H9 (cell line): Measurements from ENCODE around the gene DOCK11. TPM values are rescaled to one million over a fixed set of nuclear protein-coding genes. Genes with fewer than 3 reads are reported as not detected.

Experiments used
- DNase-seq: peaks from one replicate; pipeline ENCODE4 v3.0.0-alpha.2; 2017
- H2AFZ ChIP-seq: one replicate; pipeline ENCODE4 v1.6.1; 2013; ENCODE audit warnings: mild to moderate bottlenecking, low read length, control low read depth, moderate library complexity
- H2AK5ac ChIP-seq: 2 replicates; pipeline ENCODE4 v1.6.1; 2013; ENCODE audit warnings: low read length, control low read depth, mixed read lengths; ENCODE audit not compliant: insufficient read length
- H2BK120ac ChIP-seq: one replicate; pipeline ENCODE4 v1.6.1; 2013; ENCODE audit warnings: low read depth, mild to moderate bottlenecking, low read length, control low read depth, inconsistent platforms; ENCODE audit not compliant: poor library complexity, severe bottlenecking
- H2BK12ac ChIP-seq: 2 replicates; pipeline ENCODE4 v1.6.1; 2013; ENCODE audit warnings: low read length, control low read depth, mixed read lengths, low read depth; ENCODE audit not compliant: insufficient read length
- H2BK15ac ChIP-seq: 2 replicates; pipeline ENCODE4 v1.6.1; 2013; ENCODE audit warnings: low read depth, low read length, control low read depth
- H2BK20ac ChIP-seq: one replicate; pipeline ENCODE4 v1.6.1; 2013; ENCODE audit warnings: low read depth, mild to moderate bottlenecking, low read length, control low read depth, inconsistent platforms; ENCODE audit not compliant: poor library complexity, severe bottlenecking
- H2BK5ac ChIP-seq: 2 replicates; pipeline ENCODE4 v1.6.1; 2013; ENCODE audit warnings: low read length, control low read depth, mixed read lengths; ENCODE audit not compliant: insufficient read length
- H3K14ac ChIP-seq: 2 replicates; pipeline ENCODE4 v1.6.1; 2013; ENCODE audit warnings: low read length, control low read depth; ENCODE audit not compliant: insufficient read depth
- H3K18ac ChIP-seq: 2 replicates; pipeline ENCODE4 v1.6.1; 2013; ENCODE audit warnings: low read depth, mild to moderate bottlenecking, mixed read lengths, low read length, control low read depth; ENCODE audit not compliant: insufficient read length
- H3K23ac ChIP-seq: 2 replicates; pipeline ENCODE4 v1.6.1; 2013; ENCODE audit warnings: low read length, control low read depth, mixed read lengths, low read depth; ENCODE audit not compliant: insufficient read length
- H3K23me2 ChIP-seq: 2 replicates; pipeline ENCODE4 v1.6.1; 2013; ENCODE audit warnings: low read depth, mild to moderate bottlenecking, mixed read lengths, low read length, control low read depth; ENCODE audit not compliant: insufficient read length, poor library complexity, severe bottlenecking
- H3K27ac ChIP-seq: 2 replicates; pipeline ENCODE4 v1.5.1; 2013; ENCODE audit warnings: low read length, control low read depth, mixed read lengths, low read depth; ENCODE audit not compliant: insufficient read length
- H3K27me3 ChIP-seq: 2 replicates; pipeline ENCODE4 v1.6.1; 2013; ENCODE audit warnings: low read length, control low read depth, inconsistent platforms; ENCODE audit not compliant: insufficient read depth
- H3K4ac ChIP-seq: 2 replicates; pipeline ENCODE4 v1.6.1; 2013; ENCODE audit warnings: low read depth, mild to moderate bottlenecking, control low read depth, inconsistent platforms, low read length, moderate library complexity
- H3K4me1 ChIP-seq: 2 replicates; pipeline ENCODE4 v1.6.1; 2013; ENCODE audit warnings: low read length, control low read depth, inconsistent platforms; ENCODE audit not compliant: insufficient read depth
- H3K4me2 ChIP-seq: 2 replicates; pipeline ENCODE4 v1.6.1; 2013; ENCODE audit warnings: low read length, control low read depth, mixed read lengths; ENCODE audit not compliant: insufficient read length, insufficient read depth
- H3K56ac ChIP-seq: 2 replicates; pipeline ENCODE4 v1.6.1; 2013; ENCODE audit warnings: low read depth, mild to moderate bottlenecking, mixed read lengths, low read length, control low read depth; ENCODE audit not compliant: insufficient read length
- H3K79me1 ChIP-seq: 2 replicates; pipeline ENCODE4 v1.6.1; 2013; ENCODE audit warnings: low read depth, mild to moderate bottlenecking, moderate library complexity, low read length, control low read depth, inconsistent platforms; ENCODE audit not compliant: insufficient read depth, poor library complexity, severe bottlenecking
- H3K79me2 ChIP-seq: 2 replicates; pipeline ENCODE4 v1.6.1; 2013; ENCODE audit warnings: low read length, control low read depth, inconsistent platforms; ENCODE audit not compliant: insufficient read depth
- H3K9ac ChIP-seq: 2 replicates; pipeline ENCODE4 v1.6.1; 2013; ENCODE audit warnings: low read length, control low read depth, mixed read lengths; ENCODE audit not compliant: insufficient read length; ENCODE audit errors: extremely low read depth
- H3K9me3 ChIP-seq: one replicate; pipeline ENCODE4 v1.6.1; 2013; ENCODE audit warnings: low read depth, low read length, inconsistent platforms; ENCODE audit not compliant: control insufficient read depth
- H3T11ph ChIP-seq: one replicate; pipeline ENCODE4 v1.6.1; 2013; ENCODE audit warnings: mild to moderate bottlenecking, low read length, control low read depth, inconsistent platforms
- H4K20me1 ChIP-seq: one replicate; pipeline ENCODE4 v1.6.1; 2013; ENCODE audit not compliant: control insufficient read depth, insufficient read length, insufficient read depth
- H4K5ac ChIP-seq: 2 replicates; pipeline ENCODE4 v1.6.1; 2013; ENCODE audit warnings: low read depth, mild to moderate bottlenecking, mixed read lengths, low read length, control low read depth; ENCODE audit not compliant: insufficient read length
- H4K8ac ChIP-seq: replicated peaks from 2 replicates; pipeline ENCODE4 v1.6.1; 2013; ENCODE audit warnings: low read length, control low read depth, mixed read lengths, low read depth; ENCODE audit not compliant: insufficient read length
- H4K91ac ChIP-seq: 2 replicates; pipeline ENCODE4 v1.6.1; 2013; ENCODE audit warnings: low read depth, mild to moderate bottlenecking, moderate library complexity, mixed read lengths, low read length, control low read depth; ENCODE audit not compliant: insufficient read length
- H3K27ac Mint-ChIP-seq, 3 experiments: 2 replicates in 2 of 3; 3 replicates in 1 of 3; pipeline ENCODE4 v1.8.0; 2020 to 2021; ENCODE audit warnings: mixed read lengths in 3 of 3, mild to moderate bottlenecking in 1 of 3, moderate library complexity in 1 of 3
- H3K27me3 Mint-ChIP-seq: 2 replicates; pipeline ENCODE4 v1.8.0; 2021; ENCODE audit warnings: low read depth, mild to moderate bottlenecking, moderate library complexity, mixed read lengths
- H3K36me3 Mint-ChIP-seq, 3 experiments: 2 replicates in 2 of 3; 3 replicates in 1 of 3; pipeline ENCODE4 v1.8.0; 2020 to 2021; ENCODE audit warnings: low read depth in 3 of 3, mixed read lengths in 3 of 3; ENCODE audit not compliant: insufficient read depth in 1 of 3
- H3K4me1 Mint-ChIP-seq, 2 experiments: 2 replicates each; pipeline ENCODE4 v1.8.0; 2020; ENCODE audit warnings: mixed read lengths in 2 of 2
- H3K4me3 Mint-ChIP-seq, 2 experiments: 2 replicates in 1 of 2; 3 replicates in 1 of 2; pipeline ENCODE4 v1.8.0; 2020 to 2021; ENCODE audit warnings: mild to moderate bottlenecking in 2 of 2, mixed read lengths in 2 of 2, moderate library complexity in 1 of 2
- H3K9me3 Mint-ChIP-seq, 2 experiments: 2 replicates in 1 of 2; 3 replicates in 1 of 2; pipeline ENCODE4 v1.8.0; 2020; ENCODE audit warnings: mild to moderate bottlenecking in 2 of 2, mixed read lengths in 2 of 2, moderate library complexity in 1 of 2
- CTCF ChIP-seq: fragments of 200-600 bp; sonication (generic); conservative IDR thresholded peaks from 3 replicates; pipeline ENCODE4 v1.8.0; 2021; ENCODE audit warnings: antibody characterized with exemption, mild to moderate bottlenecking
- WGBS: extraction: QIAGEN DNeasy Blood & Tissue Kit; methylation state at CpG from one replicate; pipeline ENCODE4 v1.1.7; 2013; ENCODE audit warnings: missing lambda C conversion rate, low lambda C conversion rate, mixed read lengths; ENCODE audit not compliant: insufficient read length; ENCODE audit errors: extremely low coverage; 5-methylcytosine and 5-hydroxymethylcytosine counted together
- total RNA-seq: library from RNA; stranded (reverse); gene quantifications from 2 replicates; pipeline ENCODE4 v1.2.1, GENCODE V29; 2021

DOCK11 gene
- total RNA-seq, 1 experiment from 2014 or later: 6.2 TPM

GRCh38 chrX:118637997-118638396 is 142.4 kb downstream of the DOCK11 start:
- H2BK5ac ChIP-seq: no peak overlapping the region
- Mint-ChIP-seq H3K36me3 (peaks cover 0 to 6% (median 5%) of the 10 kb centered on the region in 3 experiments; a peak in 5 of 7 replicates), H3K27ac (no peak overlapping the region), H3K9me3 (peaks cover 0 to 42% of the 10 kb centered on the region in 2 experiments; a peak in 3 of 5 replicates), H3K4me1 (peaks cover 2 to 5% of the 10 kb centered on the region in 2 experiments; a peak in 3 of 4 replicates), H3K27me3 (peaks cover 3% of the 10 kb centered on the region; the same call in 1 of the 2 replicates), H3K4me3 (no peak overlapping the region)
- no peak overlapping the region for H2BK15ac ChIP-seq
- H3K4ac ChIP-seq: no peak overlapping the region
- no peak for DNase-seq
- no CpG with 5 or more reads among the region's 2 CpGs for WGBS
- no peak overlapping the region for H3K18ac ChIP-seq
- no peak overlapping the region for H3K9ac ChIP-seq
- no peak overlapping the region for H3K23ac ChIP-seq
- H3K79me1 ChIP-seq: no peaks in the 10 kb centered on the region
- no peak overlapping the region for H4K5ac ChIP-seq
- H2AFZ ChIP-seq: no peak overlapping the region
- no peak overlapping the region for H3K56ac ChIP-seq
- H3K79me2 ChIP-seq: no peaks in the 10 kb centered on the region
- H2BK12ac ChIP-seq: no peak overlapping the region
- no peaks in the 10 kb centered on the region for H4K20me1 ChIP-seq
- H4K91ac ChIP-seq: no peak overlapping the region
- TF ChIP-seq CTCF: peak; percentile 49; the same call in 2 of the 3 replicates
- H2BK120ac ChIP-seq: no peak overlapping the region
- no peaks in the 10 kb centered on the region for H3K9me3 ChIP-seq
- no peak overlapping the region for H3K27ac ChIP-seq
- no peak overlapping the region for H4K8ac ChIP-seq
- no peak overlapping the region for H3K14ac ChIP-seq
- H3T11ph ChIP-seq: no peak overlapping the region
- no peak overlapping the region for H2BK20ac ChIP-seq
- H3K27me3 ChIP-seq: no peaks in the 10 kb centered on the region
- H2AK5ac ChIP-seq: no peak overlapping the region
- H3K23me2 ChIP-seq: no peaks in the 10 kb centered on the region
- H3K4me2 ChIP-seq: no peak overlapping the region
- no peaks in the 10 kb centered on the region for H3K4me1 ChIP-seq
